Liver (tissue), 9 donors: ENCODE results near the gene PANK1. TPM values are rescaled to one million over a fixed set of nuclear protein-coding genes. Genes with fewer than 3 reads are reported as not detected.

Experiments
- DNase-seq: peaks from one replicate; pipeline ENCODE4 v3.0.0-alpha.2; 2017; ENCODE audit warnings: low spot score
- H3K27ac ChIP-seq, 2 donors: one replicate each; pipeline ENCODE4 v1.7.0; 2013; ENCODE audit warnings: inconsistent platforms in 2 of 2, low read length in 2 of 2, control low read depth in 1 of 2, low read depth in 1 of 2, mild to moderate bottlenecking in 1 of 2
- H3K27me3 ChIP-seq, 4 donors: one replicate each; pipeline versions ENCODE4 v1.6.1 to v1.7.0; 2013; ENCODE audit warnings: low read length in 3 of 4, inconsistent platforms in 1 of 4, mild to moderate bottlenecking in 1 of 4, moderate library complexity in 1 of 4; ENCODE audit not compliant: control insufficient read depth in 4 of 4, insufficient read depth in 4 of 4
- H3K36me3 ChIP-seq, 4 donors: one replicate each; pipeline versions ENCODE4 v1.6.1 to v1.7.0; 2013; ENCODE audit warnings: low read length in 3 of 4, mild to moderate bottlenecking in 3 of 4, low read depth in 1 of 4, moderate library complexity in 1 of 4; ENCODE audit not compliant: control insufficient read depth in 4 of 4, insufficient read depth in 3 of 4
- H3K4me1 ChIP-seq, 4 donors: one replicate each; pipeline versions ENCODE4 v1.6.1 to v1.7.0; 2013; ENCODE audit warnings: low read length in 3 of 4, mild to moderate bottlenecking in 3 of 4, moderate library complexity in 1 of 4; ENCODE audit not compliant: control insufficient read depth in 4 of 4, insufficient read depth in 4 of 4
- H3K4me3 ChIP-seq, 3 donors: one replicate each; pipeline versions ENCODE4 v1.6.1 to v1.7.0; 2013; ENCODE audit warnings: low read length in 3 of 3, control low read depth in 1 of 3, low read depth in 1 of 3, mild to moderate bottlenecking in 1 of 3
- H3K9ac ChIP-seq, 2 donors: one replicate each; pipeline ENCODE4 v1.7.0; 2013; ENCODE audit warnings: low read length in 2 of 2, mild to moderate bottlenecking in 2 of 2, moderate library complexity in 2 of 2, control low read depth in 1 of 2, low read depth in 1 of 2
- H3K9me3 ChIP-seq, 4 donors: one replicate each; pipeline versions ENCODE4 v1.6.1 to v1.7.0; 2013; ENCODE audit warnings: low read length in 3 of 4; ENCODE audit not compliant: control insufficient read depth in 4 of 4
- EGR1 ChIP-seq, 2 donors: IDR thresholded peaks; 2 replicates each; pipeline ENCODE4 v1.6.1; 2016 to 2018; ENCODE audit warnings: antibody characterized with exemption in 2 of 2, low read depth in 2 of 2
- FOXA1 ChIP-seq: IDR thresholded peaks from 2 replicates; pipeline ENCODE4 v1.6.1; 2016; ENCODE audit warnings: antibody characterized with exemption
- FOXA2 ChIP-seq: IDR thresholded peaks from 2 replicates; pipeline ENCODE4 v1.6.1; 2016; ENCODE audit warnings: antibody characterized with exemption
- GABPA ChIP-seq, 2 donors: IDR thresholded peaks in 1 of 2; conservative IDR thresholded peaks in 1 of 2; 2 replicates each; pipeline ENCODE4 v1.6.1; 2016; ENCODE audit warnings: antibody characterized with exemption in 2 of 2, mild to moderate bottlenecking in 1 of 2, moderate library complexity in 1 of 2
- HNF4A ChIP-seq, 2 donors: conservative IDR thresholded peaks; 2 replicates each; pipeline ENCODE4 v1.6.1; 2016; ENCODE audit warnings: antibody characterized with exemption in 2 of 2, mild to moderate bottlenecking in 2 of 2
- HNF4G ChIP-seq: IDR thresholded peaks from 2 replicates; pipeline ENCODE4 v1.6.1; 2016; ENCODE audit warnings: antibody characterized with exemption
- JUND ChIP-seq, 2 donors: IDR thresholded peaks; 2 replicates each; pipeline ENCODE4 v1.6.1; 2016; ENCODE audit warnings: antibody characterized with exemption in 2 of 2
- NR2F2 ChIP-seq: IDR thresholded peaks from 2 replicates; pipeline ENCODE4 v1.6.1; 2016; ENCODE audit warnings: antibody characterized with exemption
- RAD21 ChIP-seq, 2 donors: IDR thresholded peaks; 2 replicates each; pipeline ENCODE4 v1.6.1; 2016; ENCODE audit warnings: antibody characterized with exemption in 2 of 2, mild to moderate bottlenecking in 2 of 2
- RXRA ChIP-seq, 2 donors: IDR thresholded peaks; 2 replicates each; pipeline ENCODE4 v1.6.1; 2017 to 2018; ENCODE audit warnings: antibody characterized with exemption in 2 of 2, mild to moderate bottlenecking in 1 of 2
- SP1 ChIP-seq: IDR thresholded peaks from 2 replicates; pipeline ENCODE4 v1.6.1; 2018; ENCODE audit warnings: antibody characterized with exemption, mild to moderate bottlenecking
- YY1 ChIP-seq: IDR thresholded peaks from 2 replicates; pipeline ENCODE4 v1.6.1; 2016; ENCODE audit warnings: antibody characterized with exemption, mild to moderate bottlenecking
- WGBS: extraction: QIAGEN DNeasy Blood & Tissue Kit; methylation state at CpG from one replicate; pipeline ENCODE4 v1.1.7; 2013; 5-methylcytosine and 5-hydroxymethylcytosine counted together
- polyA plus RNA-seq, 2 donors: library from polyadenylated mRNA; stranded (reverse) in 1 of 2; unstranded in 1 of 2; fragments of 200-250 nt in 1 of 2; fragments of >200 nt in 1 of 2; fragmentation: Nextera tagmentation in 1 of 2; extraction: Ambion mirVana in 1 of 2; gene quantifications; one replicate each; pipeline versions ENCODE4 v1.2.1 to v1.2.3, GENCODE V29; 2013 to 2015
- total RNA-seq, 2 donors: library from RNA; depleted of rRNA; stranded (reverse); fragments of >200 nt; gene quantifications; one replicate each; pipeline ENCODE4 v1.2.3, GENCODE V29; 2014
- TF ChIP-seq, protein P1 (sequence below): IDR thresholded peaks from 2 replicates; pipeline ENCODE4 v1.6.1; 2016; ENCODE audit warnings: antibody characterized with exemption, mild to moderate bottlenecking
- TF ChIP-seq, protein P2 (sequence below): IDR thresholded peaks from 2 replicates; pipeline ENCODE4 v1.6.1; 2016; ENCODE audit warnings: antibody characterized with exemption
- TF ChIP-seq, protein P3 (sequence below): fragments of 150-350 bp; IDR thresholded peaks from 2 replicates; pipeline ENCODE4 v1.5.1; 2017; ENCODE audit warnings: improper control_type of control experiment, low read depth, low read length; ENCODE audit not compliant: missing input control
- TF ChIP-seq, protein P4 (sequence below): IDR thresholded peaks from 2 replicates; pipeline ENCODE4 v1.6.1; 2016; ENCODE audit warnings: antibody characterized with exemption
- TF ChIP-seq, protein P5 (sequence below): IDR thresholded peaks from 2 replicates; pipeline ENCODE4 v1.6.1; 2016; ENCODE audit warnings: antibody characterized with exemption
- donor health status: healthy.
- donor health status: healthy.
- donor health status: healthy.
- donor health status: healthy.
- donor health status: healthy.

PANK1 gene
- total and polyA plus RNA-seq, 4 donors: 30.0 to 105 (median 44.7) TPM

DNA sequence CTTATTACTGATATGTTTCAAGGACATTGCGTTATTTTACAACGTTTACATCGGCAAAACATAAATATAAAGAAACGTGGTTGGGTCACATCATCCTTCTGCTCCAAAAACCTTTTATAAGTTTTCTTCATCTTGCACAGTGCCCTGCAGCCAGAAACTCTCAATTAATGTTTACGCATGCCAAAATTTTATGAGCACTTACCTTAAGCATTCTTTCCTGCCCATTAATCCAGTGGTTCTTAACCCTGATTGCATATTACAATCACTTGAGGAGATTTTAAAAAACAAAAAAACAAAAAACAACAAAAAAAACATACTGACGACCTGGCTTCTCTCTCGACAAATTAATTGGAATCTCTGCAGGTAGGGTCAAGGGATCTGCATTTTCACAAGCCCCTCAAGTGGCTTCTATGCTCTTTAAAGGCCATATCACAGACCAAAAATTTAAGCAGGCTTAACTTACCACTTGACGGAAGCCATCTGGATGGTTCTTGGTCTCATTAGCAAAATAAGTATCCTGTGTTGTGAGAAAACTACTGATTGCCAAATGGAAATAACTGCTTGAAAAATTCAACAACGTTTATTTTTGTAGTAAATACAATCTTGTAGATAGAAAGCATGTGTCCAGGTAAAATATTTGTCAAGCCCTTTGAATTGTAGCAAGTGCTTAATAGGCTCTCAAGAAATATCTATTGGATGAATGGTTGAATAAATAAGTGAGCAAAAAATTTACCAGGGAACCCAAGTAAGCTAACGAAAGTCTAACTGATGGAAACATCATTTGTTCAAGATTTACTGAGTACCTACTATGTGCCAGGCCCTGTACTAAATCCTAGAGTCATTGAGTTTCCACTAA, 78.7 kb downstream of the PANK1 start:
- no peaks in the 10 kb centered on the region for H3K9me3 ChIP-seq
- no peak overlapping the region for H3K9ac ChIP-seq
- peaks cover 1 to 15% (median 12%) of the 10 kb centered on the region in 4 donors for H3K4me1 ChIP-seq
- H3K27ac ChIP-seq: no peak overlapping the region
- no peak for DNase-seq
- no peaks in the 10 kb centered on the region for H3K27me3 ChIP-seq
- TF ChIP-seq, protein P1, sequence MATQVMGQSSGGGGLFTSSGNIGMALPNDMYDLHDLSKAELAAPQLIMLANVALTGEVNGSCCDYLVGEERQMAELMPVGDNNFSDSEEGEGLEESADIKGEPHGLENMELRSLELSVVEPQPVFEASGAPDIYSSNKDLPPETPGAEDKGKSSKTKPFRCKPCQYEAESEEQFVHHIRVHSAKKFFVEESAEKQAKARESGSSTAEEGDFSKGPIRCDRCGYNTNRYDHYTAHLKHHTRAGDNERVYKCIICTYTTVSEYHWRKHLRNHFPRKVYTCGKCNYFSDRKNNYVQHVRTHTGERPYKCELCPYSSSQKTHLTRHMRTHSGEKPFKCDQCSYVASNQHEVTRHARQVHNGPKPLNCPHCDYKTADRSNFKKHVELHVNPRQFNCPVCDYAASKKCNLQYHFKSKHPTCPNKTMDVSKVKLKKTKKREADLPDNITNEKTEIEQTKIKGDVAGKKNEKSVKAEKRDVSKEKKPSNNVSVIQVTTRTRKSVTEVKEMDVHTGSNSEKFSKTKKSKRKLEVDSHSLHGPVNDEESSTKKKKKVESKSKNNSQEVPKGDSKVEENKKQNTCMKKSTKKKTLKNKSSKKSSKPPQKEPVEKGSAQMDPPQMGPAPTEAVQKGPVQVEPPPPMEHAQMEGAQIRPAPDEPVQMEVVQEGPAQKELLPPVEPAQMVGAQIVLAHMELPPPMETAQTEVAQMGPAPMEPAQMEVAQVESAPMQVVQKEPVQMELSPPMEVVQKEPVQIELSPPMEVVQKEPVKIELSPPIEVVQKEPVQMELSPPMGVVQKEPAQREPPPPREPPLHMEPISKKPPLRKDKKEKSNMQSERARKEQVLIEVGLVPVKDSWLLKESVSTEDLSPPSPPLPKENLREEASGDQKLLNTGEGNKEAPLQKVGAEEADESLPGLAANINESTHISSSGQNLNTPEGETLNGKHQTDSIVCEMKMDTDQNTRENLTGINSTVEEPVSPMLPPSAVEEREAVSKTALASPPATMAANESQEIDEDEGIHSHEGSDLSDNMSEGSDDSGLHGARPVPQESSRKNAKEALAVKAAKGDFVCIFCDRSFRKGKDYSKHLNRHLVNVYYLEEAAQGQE: no peak
- TF ChIP-seq, protein P2, sequence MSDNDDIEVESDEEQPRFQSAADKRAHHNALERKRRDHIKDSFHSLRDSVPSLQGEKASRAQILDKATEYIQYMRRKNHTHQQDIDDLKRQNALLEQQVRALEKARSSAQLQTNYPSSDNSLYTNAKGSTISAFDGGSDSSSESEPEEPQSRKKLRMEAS: no peak
- TF ChIP-seq GABPA (IDR thresholded peaks at IDR 0.05 in 1 of 2, conservative IDR thresholded peaks at IDR 0.05 in 1 of 2) (no peak), FOXA1 (no peak), SP1 (no peak), EGR1 (IDR thresholded peaks at IDR 0.05; ENCODE audit: low read depth in 2 of 2) (no peak), JUND (IDR thresholded peaks at IDR 0.05) (no peak), YY1 (no peak), HNF4G (no peak), FOXA2 (no peak), HNF4A (conservative IDR thresholded peaks at IDR 0.05) (no peak), RXRA (IDR thresholded peaks at IDR 0.05) (no peak), RAD21 (IDR thresholded peaks at IDR 0.05) (no peak), NR2F2 (no peak)
- TF ChIP-seq, protein P3, sequence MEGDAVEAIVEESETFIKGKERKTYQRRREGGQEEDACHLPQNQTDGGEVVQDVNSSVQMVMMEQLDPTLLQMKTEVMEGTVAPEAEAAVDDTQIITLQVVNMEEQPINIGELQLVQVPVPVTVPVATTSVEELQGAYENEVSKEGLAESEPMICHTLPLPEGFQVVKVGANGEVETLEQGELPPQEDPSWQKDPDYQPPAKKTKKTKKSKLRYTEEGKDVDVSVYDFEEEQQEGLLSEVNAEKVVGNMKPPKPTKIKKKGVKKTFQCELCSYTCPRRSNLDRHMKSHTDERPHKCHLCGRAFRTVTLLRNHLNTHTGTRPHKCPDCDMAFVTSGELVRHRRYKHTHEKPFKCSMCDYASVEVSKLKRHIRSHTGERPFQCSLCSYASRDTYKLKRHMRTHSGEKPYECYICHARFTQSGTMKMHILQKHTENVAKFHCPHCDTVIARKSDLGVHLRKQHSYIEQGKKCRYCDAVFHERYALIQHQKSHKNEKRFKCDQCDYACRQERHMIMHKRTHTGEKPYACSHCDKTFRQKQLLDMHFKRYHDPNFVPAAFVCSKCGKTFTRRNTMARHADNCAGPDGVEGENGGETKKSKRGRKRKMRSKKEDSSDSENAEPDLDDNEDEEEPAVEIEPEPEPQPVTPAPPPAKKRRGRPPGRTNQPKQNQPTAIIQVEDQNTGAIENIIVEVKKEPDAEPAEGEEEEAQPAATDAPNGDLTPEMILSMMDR: no peak
- TF ChIP-seq, protein P4, sequence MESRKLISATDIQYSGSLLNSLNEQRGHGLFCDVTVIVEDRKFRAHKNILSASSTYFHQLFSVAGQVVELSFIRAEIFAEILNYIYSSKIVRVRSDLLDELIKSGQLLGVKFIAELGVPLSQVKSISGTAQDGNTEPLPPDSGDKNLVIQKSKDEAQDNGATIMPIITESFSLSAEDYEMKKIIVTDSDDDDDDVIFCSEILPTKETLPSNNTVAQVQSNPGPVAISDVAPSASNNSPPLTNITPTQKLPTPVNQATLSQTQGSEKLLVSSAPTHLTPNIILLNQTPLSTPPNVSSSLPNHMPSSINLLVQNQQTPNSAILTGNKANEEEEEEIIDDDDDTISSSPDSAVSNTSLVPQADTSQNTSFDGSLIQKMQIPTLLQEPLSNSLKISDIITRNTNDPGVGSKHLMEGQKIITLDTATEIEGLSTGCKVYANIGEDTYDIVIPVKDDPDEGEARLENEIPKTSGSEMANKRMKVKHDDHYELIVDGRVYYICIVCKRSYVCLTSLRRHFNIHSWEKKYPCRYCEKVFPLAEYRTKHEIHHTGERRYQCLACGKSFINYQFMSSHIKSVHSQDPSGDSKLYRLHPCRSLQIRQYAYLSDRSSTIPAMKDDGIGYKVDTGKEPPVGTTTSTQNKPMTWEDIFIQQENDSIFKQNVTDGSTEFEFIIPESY: no peak
- TF ChIP-seq, protein P5, sequence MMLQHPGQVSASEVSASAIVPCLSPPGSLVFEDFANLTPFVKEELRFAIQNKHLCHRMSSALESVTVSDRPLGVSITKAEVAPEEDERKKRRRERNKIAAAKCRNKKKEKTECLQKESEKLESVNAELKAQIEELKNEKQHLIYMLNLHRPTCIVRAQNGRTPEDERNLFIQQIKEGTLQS: no peak
- WGBS: 73% methylated on average over 10 of the region's 10 CpGs
- H3K36me3 ChIP-seq: no peaks in the 10 kb centered on the region
- no peak overlapping the region for H3K4me3 ChIP-seq
